ENCODE results near the gene DPP3.

Gene DPP3

DNA sequence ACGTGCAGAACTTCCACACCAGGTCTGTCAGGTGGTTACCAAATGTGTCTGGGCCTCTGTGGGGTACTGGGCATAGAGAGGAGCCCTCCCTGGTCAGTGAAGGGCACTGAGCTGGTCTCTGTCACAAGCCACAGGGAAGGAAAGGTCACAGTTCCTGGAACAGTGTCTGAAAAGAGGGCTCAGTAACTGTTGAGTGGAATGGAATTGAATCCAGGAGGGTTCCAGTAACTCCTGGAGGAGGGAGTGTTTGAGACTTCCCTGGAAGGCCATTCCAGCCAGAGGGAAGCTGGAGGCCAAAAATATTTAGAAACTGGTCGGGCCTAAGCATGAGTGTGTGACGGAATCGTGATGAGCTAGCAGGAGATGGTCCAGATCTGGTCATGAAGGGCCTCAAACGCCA is 74.4 kb downstream of the DPP3 start:
- no peak for TF ChIP-seq CREB1 (IDR thresholded peaks at IDR 0.05; ENCODE audit: low read depth)
- TF ChIP-seq TEAD4 (IDR thresholded peaks at IDR 0.05) = no peak
- TF ChIP-seq ZBTB7A (IDR thresholded peaks at IDR 0.05; ENCODE audit: low read depth) = no peak
- TF ChIP-seq CEBPB (IDR thresholded peaks at IDR 0.05) = no peak
- TF ChIP-seq YY1 (IDR thresholded peaks at IDR 0.05; ENCODE audit: low read depth) = no peak
- no peak for TF ChIP-seq FOXM1 (IDR thresholded peaks at IDR 0.05; ENCODE audit: borderline replicate concordance, low read depth)
- TF ChIP-seq, protein P1, sequence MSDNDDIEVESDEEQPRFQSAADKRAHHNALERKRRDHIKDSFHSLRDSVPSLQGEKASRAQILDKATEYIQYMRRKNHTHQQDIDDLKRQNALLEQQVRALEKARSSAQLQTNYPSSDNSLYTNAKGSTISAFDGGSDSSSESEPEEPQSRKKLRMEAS (IDR thresholded peaks at IDR 0.05) = no peak
- no peak for TF ChIP-seq EP300 (IDR thresholded peaks at IDR 0.05; ENCODE audit: borderline replicate concordance)
- TF ChIP-seq, protein P2, sequence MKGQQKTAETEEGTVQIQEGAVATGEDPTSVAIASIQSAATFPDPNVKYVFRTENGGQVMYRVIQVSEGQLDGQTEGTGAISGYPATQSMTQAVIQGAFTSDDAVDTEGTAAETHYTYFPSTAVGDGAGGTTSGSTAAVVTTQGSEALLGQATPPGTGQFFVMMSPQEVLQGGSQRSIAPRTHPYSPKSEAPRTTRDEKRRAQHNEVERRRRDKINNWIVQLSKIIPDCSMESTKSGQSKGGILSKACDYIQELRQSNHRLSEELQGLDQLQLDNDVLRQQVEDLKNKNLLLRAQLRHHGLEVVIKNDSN (IDR thresholded peaks at IDR 0.05) = no peak
- TF ChIP-seq EGR1 (IDR thresholded peaks at IDR 0.05) = no peak
- no peak for TF ChIP-seq TAF1 (IDR thresholded peaks at IDR 0.05; ENCODE audit: low read depth)
- no peak for TF ChIP-seq RAD21 (IDR thresholded peaks at IDR 0.05; ENCODE audit: low read depth)

DNA sequence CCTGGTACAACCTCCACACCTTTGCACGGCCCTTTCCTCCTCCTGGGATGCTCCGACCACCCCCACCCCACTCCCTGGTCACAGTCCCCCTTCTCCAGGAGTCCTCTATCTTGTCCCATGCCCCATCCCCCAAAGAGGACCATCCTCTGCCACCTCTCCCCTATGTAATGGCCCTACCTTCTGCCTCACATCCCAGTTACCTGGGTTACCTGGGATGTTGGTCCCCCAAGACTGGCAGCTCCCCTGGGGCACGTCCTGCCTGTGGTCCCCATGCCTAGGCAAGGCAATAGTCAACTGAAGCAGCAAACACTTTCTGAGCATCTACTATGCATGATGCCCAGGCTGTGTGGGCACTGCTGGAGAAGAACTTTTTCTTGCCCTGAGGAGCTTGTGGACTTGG is 75.2 kb downstream of the DPP3 start:
- TF ChIP-seq YY1 (IDR thresholded peaks at IDR 0.05; ENCODE audit: low read depth) (no peak), ZBTB7A (IDR thresholded peaks at IDR 0.05; ENCODE audit: low read depth) (no peak), CREB1 (IDR thresholded peaks at IDR 0.05; ENCODE audit: low read depth) (no peak), CEBPB (IDR thresholded peaks at IDR 0.05) (no peak), FOXM1 (IDR thresholded peaks at IDR 0.05; ENCODE audit: borderline replicate concordance, low read depth) (no peak), RAD21 (IDR thresholded peaks at IDR 0.05; ENCODE audit: low read depth) (no peak), TAF1 (IDR thresholded peaks at IDR 0.05; ENCODE audit: low read depth) (no peak), NFIC (IDR thresholded peaks at IDR 0.05) (no peak), EP300 (IDR thresholded peaks at IDR 0.05; ENCODE audit: borderline replicate concordance) (no peak), TCF12 (IDR thresholded peaks at IDR 0.05; ENCODE audit: low read depth) (no peak), EGR1 (IDR thresholded peaks at IDR 0.05) (no peak), TEAD4 (IDR thresholded peaks at IDR 0.05) (no peak)
- TF ChIP-seq, protein P2 (IDR thresholded peaks at IDR 0.05) = no peak
- TF ChIP-seq, protein P1 (IDR thresholded peaks at IDR 0.05) = no peak
- TF ChIP-seq, protein P3, sequence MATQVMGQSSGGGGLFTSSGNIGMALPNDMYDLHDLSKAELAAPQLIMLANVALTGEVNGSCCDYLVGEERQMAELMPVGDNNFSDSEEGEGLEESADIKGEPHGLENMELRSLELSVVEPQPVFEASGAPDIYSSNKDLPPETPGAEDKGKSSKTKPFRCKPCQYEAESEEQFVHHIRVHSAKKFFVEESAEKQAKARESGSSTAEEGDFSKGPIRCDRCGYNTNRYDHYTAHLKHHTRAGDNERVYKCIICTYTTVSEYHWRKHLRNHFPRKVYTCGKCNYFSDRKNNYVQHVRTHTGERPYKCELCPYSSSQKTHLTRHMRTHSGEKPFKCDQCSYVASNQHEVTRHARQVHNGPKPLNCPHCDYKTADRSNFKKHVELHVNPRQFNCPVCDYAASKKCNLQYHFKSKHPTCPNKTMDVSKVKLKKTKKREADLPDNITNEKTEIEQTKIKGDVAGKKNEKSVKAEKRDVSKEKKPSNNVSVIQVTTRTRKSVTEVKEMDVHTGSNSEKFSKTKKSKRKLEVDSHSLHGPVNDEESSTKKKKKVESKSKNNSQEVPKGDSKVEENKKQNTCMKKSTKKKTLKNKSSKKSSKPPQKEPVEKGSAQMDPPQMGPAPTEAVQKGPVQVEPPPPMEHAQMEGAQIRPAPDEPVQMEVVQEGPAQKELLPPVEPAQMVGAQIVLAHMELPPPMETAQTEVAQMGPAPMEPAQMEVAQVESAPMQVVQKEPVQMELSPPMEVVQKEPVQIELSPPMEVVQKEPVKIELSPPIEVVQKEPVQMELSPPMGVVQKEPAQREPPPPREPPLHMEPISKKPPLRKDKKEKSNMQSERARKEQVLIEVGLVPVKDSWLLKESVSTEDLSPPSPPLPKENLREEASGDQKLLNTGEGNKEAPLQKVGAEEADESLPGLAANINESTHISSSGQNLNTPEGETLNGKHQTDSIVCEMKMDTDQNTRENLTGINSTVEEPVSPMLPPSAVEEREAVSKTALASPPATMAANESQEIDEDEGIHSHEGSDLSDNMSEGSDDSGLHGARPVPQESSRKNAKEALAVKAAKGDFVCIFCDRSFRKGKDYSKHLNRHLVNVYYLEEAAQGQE (IDR thresholded peaks at IDR 0.05; ENCODE audit: low read depth) = no peak

DNA sequence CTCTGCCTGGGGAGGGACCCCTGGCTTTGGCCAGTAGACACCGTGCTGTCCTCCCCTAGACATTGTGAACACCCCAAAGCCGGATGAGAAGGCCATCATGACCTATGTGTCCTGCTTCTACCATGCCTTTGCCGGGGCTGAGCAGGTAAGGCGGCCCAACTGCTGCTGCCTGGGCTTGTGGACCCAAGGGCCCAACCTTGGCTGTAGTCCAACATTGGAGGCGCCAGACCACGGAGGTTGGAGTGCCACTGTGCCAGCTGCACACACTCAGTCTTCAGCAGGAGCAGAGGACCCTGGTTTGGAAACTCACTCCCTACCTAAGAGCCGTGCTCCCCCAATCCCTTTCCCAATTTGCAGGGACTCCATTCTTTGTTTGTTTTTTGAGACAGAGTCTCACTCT is 75.9 kb downstream of the DPP3 start:
- no peak for TF ChIP-seq TCF12 (IDR thresholded peaks at IDR 0.05; ENCODE audit: low read depth)
- TF ChIP-seq, protein P2 (IDR thresholded peaks at IDR 0.05) = no peak
- no peak for TF ChIP-seq NFIC (IDR thresholded peaks at IDR 0.05)
- TF ChIP-seq FOXM1 (IDR thresholded peaks at IDR 0.05; ENCODE audit: borderline replicate concordance, low read depth) = no peak
- no peak for TF ChIP-seq CEBPB (IDR thresholded peaks at IDR 0.05)
- TF ChIP-seq, protein P3 (IDR thresholded peaks at IDR 0.05; ENCODE audit: low read depth) = no peak
- TF ChIP-seq EP300 (IDR thresholded peaks at IDR 0.05; ENCODE audit: borderline replicate concordance) = no peak
- no peak for TF ChIP-seq TAF1 (IDR thresholded peaks at IDR 0.05; ENCODE audit: low read depth)
- TF ChIP-seq, protein P1 (IDR thresholded peaks at IDR 0.05) = no peak
- TF ChIP-seq ZBTB7A (IDR thresholded peaks at IDR 0.05; ENCODE audit: low read depth) = no peak
- TF ChIP-seq EGR1 (IDR thresholded peaks at IDR 0.05) = no peak
- no peak for TF ChIP-seq TEAD4 (IDR thresholded peaks at IDR 0.05)

DNA sequence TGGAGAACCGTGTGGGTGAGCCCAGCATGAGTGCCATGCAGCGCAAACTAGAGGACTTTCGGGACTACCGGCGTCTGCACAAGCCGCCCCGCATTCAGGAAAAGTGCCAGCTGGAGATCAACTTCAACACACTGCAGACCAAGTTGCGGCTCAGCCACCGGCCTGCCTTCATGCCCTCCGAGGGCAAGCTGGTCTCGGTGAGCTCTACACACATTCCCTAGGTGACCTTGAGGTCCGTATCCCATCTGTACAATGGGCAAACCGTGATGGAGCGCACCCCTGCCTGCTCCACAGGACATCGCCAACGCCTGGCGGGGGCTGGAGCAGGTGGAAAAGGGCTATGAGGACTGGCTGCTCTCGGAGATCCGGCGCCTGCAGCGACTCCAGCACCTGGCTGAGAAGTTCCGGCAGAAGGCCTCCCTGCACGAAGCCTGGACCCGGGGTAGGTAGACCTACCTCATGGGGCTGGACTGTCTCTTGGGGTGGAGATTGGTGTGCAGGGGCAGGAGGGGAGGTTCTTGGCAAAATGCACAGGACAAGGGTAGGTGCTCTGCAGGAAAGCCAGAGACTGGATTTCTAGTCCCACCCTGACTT is 77.6 kb downstream of the DPP3 start:
- TF ChIP-seq NFIC (IDR thresholded peaks at IDR 0.05) = no peak
- TF ChIP-seq, protein P3 (IDR thresholded peaks at IDR 0.05; ENCODE audit: low read depth) = no peak
- no peak for TF ChIP-seq TAF1 (IDR thresholded peaks at IDR 0.05; ENCODE audit: low read depth)
- no peak for TF ChIP-seq RAD21 (IDR thresholded peaks at IDR 0.05; ENCODE audit: low read depth)
- no peak for TF ChIP-seq CEBPB (IDR thresholded peaks at IDR 0.05)
- TF ChIP-seq EP300 (IDR thresholded peaks at IDR 0.05; ENCODE audit: borderline replicate concordance) = no peak
